A549 (cell line): ENCODE measurements around the gene TREH. TPM values are rescaled to one million over a fixed set of nuclear protein-coding genes. Genes with fewer than 3 reads are reported as not detected.

Experiments used
- ATAC-seq, 2 experiments: fragments of 200-7000 bp in 1 of 2; fragments of >200 bp in 1 of 2; cut with Nextera tagmentation in 1 of 2; cut with Tn5 transposase in 1 of 2; 3 replicates each; pipeline versions ENCODE4 v1.8.0 to v1.9.1; 2018 to 2020; ENCODE audit warnings: mild to moderate bottlenecking in 1 of 2, moderate library complexity in 1 of 2
- CTCF ChIA-PET: fragments of 300-600 bp; sonication (Branson Sonifier 250); formaldehyde crosslinking; extraction: SDS; loops from one replicate; lab custom pipeline; 2021; ENCODE audit warnings: antibody characterized with exemption, inconsistent platforms; lab: Yijun Ruan, JAX
- POLR2A ChIA-PET: fragments of 350-600 bp; formaldehyde crosslinking; extraction: SDS; loops from one replicate; lab custom pipeline; 2021; ENCODE audit warnings: antibody characterized with exemption, inconsistent platforms; lab: Yijun Ruan, JAX
- DNase-seq, 2 experiments: peaks; one replicate each; pipeline versions ENCODE4 v3.0.0 to v3.0.0-alpha.2; 2011 to 2016; ENCODE audit warnings: low read depth in 1 of 2, low spot score in 1 of 2
- FAIRE-seq: peaks from 2 replicates; lab custom pipeline; 2011; peaks lifted over from hg19 to GRCh38; lab: Jason Lieb, UNC
- H3K27ac ChIP-seq, 2 experiments: fragments of >200 bp; sonication (Bioruptor Twin); formaldehyde crosslinking; 3 replicates each; pipeline ENCODE4 v1.5.1; 2016 to 2017
- H3K4me1 ChIP-seq: fragments of >200 bp; sonication (Bioruptor Twin); formaldehyde crosslinking; 3 replicates; pipeline ENCODE4 v1.6.1; 2016
- H3K4me2 ChIP-seq: fragments of >200 bp; sonication (Bioruptor Twin); formaldehyde crosslinking; 3 replicates; pipeline ENCODE4 v1.6.1; 2016
- H3K4me3 ChIP-seq: fragments of >200 bp; sonication (Bioruptor Twin); formaldehyde crosslinking; 3 replicates; pipeline ENCODE4 v1.5.1; 2016
- H3K9me3 ChIP-seq: fragments of >200 bp; sonication (Bioruptor Twin); formaldehyde crosslinking; 3 replicates; pipeline ENCODE4 v1.6.1; 2016
- CBX2 ChIP-seq: fragments of 200-600 bp; sonication (generic); IDR thresholded peaks from 2 replicates; pipeline ENCODE4 v1.6.1; 2016; ENCODE audit warnings: low read depth, mild to moderate bottlenecking, borderline replicate concordance
- CHD2 ChIP-seq: fragments of 150-350 bp; IDR thresholded peaks from 2 replicates; pipeline ENCODE4 v1.6.1; 2014; ENCODE audit warnings: low read length; ENCODE audit not compliant: partially characterized antibody
- EHF ChIP-seq: fragments of 250-450 bp; sonication (Bioruptor Pico); IDR thresholded peaks from 2 replicates; pipeline ENCODE4 v1.5.0; 2020; ENCODE audit warnings: mild to moderate bottlenecking
- EP300 ChIP-seq, 2 experiments: fragments of >200 bp; sonication (Bioruptor Twin); formaldehyde crosslinking; IDR thresholded peaks; 2 replicates in 1 of 2; 3 replicates in 1 of 2; pipeline ENCODE4 v1.6.1; 2016 to 2017
- FOSL2 ChIP-seq, 2 experiments: fragments of 450-650 bp in 1 of 2; fragments of >200 bp in 1 of 2; sonication (Bioruptor Twin) in 1 of 2; formaldehyde crosslinking; IDR thresholded peaks; 2 replicates each; pipeline versions ENCODE4 v1.5.0 to v1.6.1; 2016 to 2020; ENCODE audit warnings: mild to moderate bottlenecking in 1 of 2, moderate library complexity in 1 of 2
- HOXB13 ChIP-seq: fragments of 250-450 bp; sonication (Bioruptor Pico); IDR thresholded peaks from 2 replicates; pipeline ENCODE4 v1.5.0; 2020; ENCODE audit warnings: low read depth, mild to moderate bottlenecking, moderate library complexity
- HOXB5 ChIP-seq: fragments of 250-450 bp; sonication (Bioruptor Pico); IDR thresholded peaks from 2 replicates; pipeline ENCODE4 v1.5.0; 2020; ENCODE audit warnings: mild to moderate bottlenecking, moderate library complexity
- JUNB ChIP-seq: fragments of >200 bp; sonication (Bioruptor Twin); formaldehyde crosslinking; IDR thresholded peaks from 2 replicates; pipeline ENCODE4 v1.6.1; 2016
- KDM1A ChIP-seq: fragments of 200-600 bp; sonication (generic); IDR thresholded peaks from 2 replicates; pipeline ENCODE4 v1.6.1; 2016; ENCODE audit warnings: low read depth, mild to moderate bottlenecking
- MAFK ChIP-seq: fragments of 450-650 bp; IDR thresholded peaks from 2 replicates; pipeline ENCODE4 v1.6.1; 2014; ENCODE audit not compliant: partially characterized antibody
- NFE2L2 ChIP-seq: fragments of 150-350 bp; conservative IDR thresholded peaks from 2 replicates; pipeline ENCODE4 v1.6.1; 2014; ENCODE audit warnings: low read length
- POLR2A ChIP-seq: IDR thresholded peaks from 2 replicates; pipeline ENCODE4 v1.6.1; 2012; ENCODE audit warnings: mild to moderate bottlenecking, low read length
- RFX5 ChIP-seq: fragments of 450-650 bp; IDR thresholded peaks from 2 replicates; pipeline ENCODE4 v1.7.1; 2014; ENCODE audit warnings: antibody characterized with exemption, mild to moderate bottlenecking, moderate library complexity
- SMC3 ChIP-seq: fragments of >200 bp; sonication (Bioruptor Twin); formaldehyde crosslinking; IDR thresholded peaks from 3 replicates; pipeline ENCODE4 v1.6.1; 2018; ENCODE audit warnings: inconsistent platforms
- TP53 ChIP-seq: fragments of 250-450 bp; sonication (Bioruptor Pico); IDR thresholded peaks from 2 replicates; pipeline ENCODE4 v1.5.0; 2021; ENCODE audit warnings: mild to moderate bottlenecking, moderate library complexity
- ZSCAN20 ChIP-seq: fragments of 250-450 bp; sonication (Bioruptor Pico); IDR thresholded peaks from 2 replicates; pipeline ENCODE4 v1.8.0; 2022; ENCODE audit warnings: mild to moderate bottlenecking, moderate library complexity
- WGBS: methylation state at CpG from one replicate; pipeline ENCODE4 v1.1.6; 2017; ENCODE audit errors: missing lambda C conversion rate; 5-methylcytosine and 5-hydroxymethylcytosine counted together
- polyA plus RNA-seq, 4 experiments: library from polyadenylated mRNA; depleted of rRNA in 3 of 4; stranded (reverse); fragments of >200 nt; fragmentation: RNase III in 1 of 4; extraction: RNeasy Plus Mini Kit Qiagen cat#74134 plus additional on column Dnase treatment in 1 of 4; gene quantifications; 2 replicates in 3 of 4; 3 replicates in 1 of 4; pipeline ENCODE4 v1.2.3, GENCODE V29; 2011 to 2017
- TF ChIP-seq, protein P1 (sequence below): fragments of 200-600 bp; sonication (generic); IDR thresholded peaks from 2 replicates; pipeline ENCODE4 v1.6.1; 2016; ENCODE audit warnings: antibody characterized with exemption, mild to moderate bottlenecking, moderate library complexity
- TF ChIP-seq, protein P2 (sequence below): fragments of >200 bp; sonication (Bioruptor Twin); formaldehyde crosslinking; IDR thresholded peaks from 3 replicates; pipeline ENCODE4 v1.5.1; 2016
- TF ChIP-seq, protein P3 (sequence below): fragments of >200 bp; sonication (Bioruptor Twin); formaldehyde crosslinking; IDR thresholded peaks from 2 replicates; pipeline ENCODE4 v1.6.1; 2016
- TF ChIP-seq, protein P4 (sequence below): fragments of 150-350 bp; IDR thresholded peaks from 2 replicates; pipeline ENCODE4 v1.6.1; 2014; ENCODE audit warnings: low read depth, mild to moderate bottlenecking, low read length

Gene TREH
- polyA plus RNA-seq, 2 of the 4 experiments (the other 2 are of a cell fraction), result 0.06 TPM; not detected in 1

DNA sequence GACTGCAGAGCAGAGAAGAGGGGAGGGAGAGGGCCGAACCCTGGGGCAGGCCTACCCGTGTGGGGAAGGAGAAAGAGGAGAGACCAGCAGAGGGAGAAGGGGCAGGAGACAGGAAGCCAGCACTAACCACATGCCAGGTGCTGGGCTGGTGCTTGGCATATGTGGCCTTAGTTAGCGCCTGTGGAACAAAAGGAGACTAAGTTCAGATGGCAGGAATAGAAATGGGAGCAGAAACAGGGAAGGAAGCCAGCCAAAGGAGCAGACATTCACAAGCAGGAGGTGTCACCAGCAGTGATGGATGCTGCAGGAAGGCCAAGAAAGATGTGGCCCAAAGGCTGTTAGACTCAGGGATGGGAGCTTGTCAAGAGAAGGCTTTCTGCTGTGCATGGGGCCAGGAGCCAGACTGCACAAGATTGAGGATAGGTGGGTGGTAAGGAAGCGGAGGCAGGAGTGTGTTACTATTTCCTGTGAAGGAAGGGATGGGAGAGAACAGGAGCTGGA lies 26.7 kb downstream of the TREH start:
- no peak; a peak in 1 of 6 replicates for ATAC-seq
- CTCF ChIA-PET, result interaction anchor here (0.7 kb wide), 1 partner anchor 47 kb away, joined by 3 read pairs; no protein-coding TSS in a partner anchor
- POLR2A ChIA-PET, result no interaction called here
- no peaks in the 10 kb centered on the region for H3K4me1 ChIP-seq
- H3K4me2 ChIP-seq, result no peak overlapping the region
- no peak overlapping the region for H3K27ac ChIP-seq
- DNase-seq, result no peak
- H3K4me3 ChIP-seq, result no peak overlapping the region
- H3K9me3 ChIP-seq, result no peaks in the 10 kb centered on the region
- TF ChIP-seq POLR2A (no peak), RFX5 (no peak), KDM1A (no peak), FOSL2 (IDR thresholded peaks at IDR 0.05) (no peak), FOSL2 (CRISPR knock-in tag; IDR thresholded peaks at IDR 0.05) (no peak), NFE2L2 (no peak), JUNB (no peak), HOXB5 (CRISPR knock-in tag) (no peak), EHF (CRISPR knock-in tag) (no peak)
- TF ChIP-seq, protein P1, sequence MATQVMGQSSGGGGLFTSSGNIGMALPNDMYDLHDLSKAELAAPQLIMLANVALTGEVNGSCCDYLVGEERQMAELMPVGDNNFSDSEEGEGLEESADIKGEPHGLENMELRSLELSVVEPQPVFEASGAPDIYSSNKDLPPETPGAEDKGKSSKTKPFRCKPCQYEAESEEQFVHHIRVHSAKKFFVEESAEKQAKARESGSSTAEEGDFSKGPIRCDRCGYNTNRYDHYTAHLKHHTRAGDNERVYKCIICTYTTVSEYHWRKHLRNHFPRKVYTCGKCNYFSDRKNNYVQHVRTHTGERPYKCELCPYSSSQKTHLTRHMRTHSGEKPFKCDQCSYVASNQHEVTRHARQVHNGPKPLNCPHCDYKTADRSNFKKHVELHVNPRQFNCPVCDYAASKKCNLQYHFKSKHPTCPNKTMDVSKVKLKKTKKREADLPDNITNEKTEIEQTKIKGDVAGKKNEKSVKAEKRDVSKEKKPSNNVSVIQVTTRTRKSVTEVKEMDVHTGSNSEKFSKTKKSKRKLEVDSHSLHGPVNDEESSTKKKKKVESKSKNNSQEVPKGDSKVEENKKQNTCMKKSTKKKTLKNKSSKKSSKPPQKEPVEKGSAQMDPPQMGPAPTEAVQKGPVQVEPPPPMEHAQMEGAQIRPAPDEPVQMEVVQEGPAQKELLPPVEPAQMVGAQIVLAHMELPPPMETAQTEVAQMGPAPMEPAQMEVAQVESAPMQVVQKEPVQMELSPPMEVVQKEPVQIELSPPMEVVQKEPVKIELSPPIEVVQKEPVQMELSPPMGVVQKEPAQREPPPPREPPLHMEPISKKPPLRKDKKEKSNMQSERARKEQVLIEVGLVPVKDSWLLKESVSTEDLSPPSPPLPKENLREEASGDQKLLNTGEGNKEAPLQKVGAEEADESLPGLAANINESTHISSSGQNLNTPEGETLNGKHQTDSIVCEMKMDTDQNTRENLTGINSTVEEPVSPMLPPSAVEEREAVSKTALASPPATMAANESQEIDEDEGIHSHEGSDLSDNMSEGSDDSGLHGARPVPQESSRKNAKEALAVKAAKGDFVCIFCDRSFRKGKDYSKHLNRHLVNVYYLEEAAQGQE, result no peak
- TF ChIP-seq, protein P2, sequence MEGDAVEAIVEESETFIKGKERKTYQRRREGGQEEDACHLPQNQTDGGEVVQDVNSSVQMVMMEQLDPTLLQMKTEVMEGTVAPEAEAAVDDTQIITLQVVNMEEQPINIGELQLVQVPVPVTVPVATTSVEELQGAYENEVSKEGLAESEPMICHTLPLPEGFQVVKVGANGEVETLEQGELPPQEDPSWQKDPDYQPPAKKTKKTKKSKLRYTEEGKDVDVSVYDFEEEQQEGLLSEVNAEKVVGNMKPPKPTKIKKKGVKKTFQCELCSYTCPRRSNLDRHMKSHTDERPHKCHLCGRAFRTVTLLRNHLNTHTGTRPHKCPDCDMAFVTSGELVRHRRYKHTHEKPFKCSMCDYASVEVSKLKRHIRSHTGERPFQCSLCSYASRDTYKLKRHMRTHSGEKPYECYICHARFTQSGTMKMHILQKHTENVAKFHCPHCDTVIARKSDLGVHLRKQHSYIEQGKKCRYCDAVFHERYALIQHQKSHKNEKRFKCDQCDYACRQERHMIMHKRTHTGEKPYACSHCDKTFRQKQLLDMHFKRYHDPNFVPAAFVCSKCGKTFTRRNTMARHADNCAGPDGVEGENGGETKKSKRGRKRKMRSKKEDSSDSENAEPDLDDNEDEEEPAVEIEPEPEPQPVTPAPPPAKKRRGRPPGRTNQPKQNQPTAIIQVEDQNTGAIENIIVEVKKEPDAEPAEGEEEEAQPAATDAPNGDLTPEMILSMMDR, result no peak
- TF ChIP-seq, protein P3, sequence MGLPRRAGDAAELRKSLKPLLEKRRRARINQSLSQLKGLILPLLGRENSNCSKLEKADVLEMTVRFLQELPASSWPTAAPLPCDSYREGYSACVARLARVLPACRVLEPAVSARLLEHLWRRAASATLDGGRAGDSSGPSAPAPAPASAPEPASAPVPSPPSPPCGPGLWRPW, result no peak
- TF ChIP-seq, all 56 proteins: peak for 0
- 81% methylated on average over 4 of the region's 4 CpGs for WGBS
- FAIRE-seq, result no peak

DNA sequence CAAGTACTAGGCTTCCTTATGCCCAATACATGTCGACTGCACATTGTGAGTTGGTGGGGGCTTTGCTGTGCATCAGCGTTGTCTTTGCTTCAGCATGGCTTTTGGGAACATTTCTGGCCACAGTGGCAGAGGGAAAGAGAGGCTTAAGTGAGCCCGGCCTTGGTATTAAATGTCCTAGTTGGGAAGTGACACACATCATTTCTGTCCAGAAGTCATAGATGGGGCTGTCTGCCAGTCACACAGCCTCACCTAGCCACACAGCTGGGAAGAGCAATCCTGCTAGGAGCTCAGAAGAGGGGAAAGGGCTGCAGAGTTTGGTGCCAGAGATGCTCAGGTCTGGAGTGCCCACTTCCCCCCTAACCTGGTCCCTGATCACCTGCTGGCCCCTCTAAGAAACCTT lies 27.6 kb downstream of the TREH start:
- H3K4me1 ChIP-seq, result no peaks in the 10 kb centered on the region
- WGBS, result 78% methylated on average over 3 of the region's 3 CpGs
- no peak overlapping the region for H3K4me2 ChIP-seq
- no peak for ATAC-seq
- ChIA-PET CTCF (interaction anchor here (0.6 to 0.9 kb wide), 2 partner anchors 11 to 54 kb away, joined by 3 read pairs; no protein-coding TSS in a partner anchor), POLR2A (no interaction called here)
- TF ChIP-seq KDM1A, result no peak
- TF ChIP-seq ZSCAN20 (CRISPR knock-in tag), result no peak
- no peak for TF ChIP-seq SMC3
- TF ChIP-seq CHD2, result no peak
- TF ChIP-seq TP53 (CRISPR knock-in tag), result no peak
- TF ChIP-seq HOXB13 (CRISPR knock-in tag), result no peak
- TF ChIP-seq JUNB, result no peak
- no peak for TF ChIP-seq CBX2
- TF ChIP-seq, protein P4, sequence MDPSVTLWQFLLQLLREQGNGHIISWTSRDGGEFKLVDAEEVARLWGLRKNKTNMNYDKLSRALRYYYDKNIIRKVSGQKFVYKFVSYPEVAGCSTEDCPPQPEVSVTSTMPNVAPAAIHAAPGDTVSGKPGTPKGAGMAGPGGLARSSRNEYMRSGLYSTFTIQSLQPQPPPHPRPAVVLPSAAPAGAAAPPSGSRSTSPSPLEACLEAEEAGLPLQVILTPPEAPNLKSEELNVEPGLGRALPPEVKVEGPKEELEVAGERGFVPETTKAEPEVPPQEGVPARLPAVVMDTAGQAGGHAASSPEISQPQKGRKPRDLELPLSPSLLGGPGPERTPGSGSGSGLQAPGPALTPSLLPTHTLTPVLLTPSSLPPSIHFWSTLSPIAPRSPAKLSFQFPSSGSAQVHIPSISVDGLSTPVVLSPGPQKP, result no peak
- no peak for TF ChIP-seq MAFK
- no peak for TF ChIP-seq EP300 (IDR thresholded peaks at IDR 0.05)
- no peak overlapping the region for H3K4me3 ChIP-seq
- no peak for FAIRE-seq
- no peak overlapping the region for H3K27ac ChIP-seq
- no peak for DNase-seq
- H3K9me3 ChIP-seq, result no peaks in the 10 kb centered on the region
